HG02763 (cell line): ENCODE measurements around the gene RAB3D.
"Not testable (repeated sequence)": the region's sequence is repeated elsewhere in the genome, so short reads cannot be mapped to it uniquely, and the experiment has no call there.

Source experiments
- ATAC-seq: cut with Tn5 transposase; IDR thresholded peaks from one replicate; pipeline ENCODE4 v1.9.1; 2021; ENCODE audit warnings: mild to moderate bottlenecking, moderate library complexity; ENCODE audit not compliant: unreplicated experiment

RAB3D gene, protein sequence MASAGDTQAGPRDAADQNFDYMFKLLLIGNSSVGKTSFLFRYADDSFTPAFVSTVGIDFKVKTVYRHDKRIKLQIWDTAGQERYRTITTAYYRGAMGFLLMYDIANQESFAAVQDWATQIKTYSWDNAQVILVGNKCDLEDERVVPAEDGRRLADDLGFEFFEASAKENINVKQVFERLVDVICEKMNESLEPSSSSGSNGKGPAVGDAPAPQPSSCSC

DNA sequence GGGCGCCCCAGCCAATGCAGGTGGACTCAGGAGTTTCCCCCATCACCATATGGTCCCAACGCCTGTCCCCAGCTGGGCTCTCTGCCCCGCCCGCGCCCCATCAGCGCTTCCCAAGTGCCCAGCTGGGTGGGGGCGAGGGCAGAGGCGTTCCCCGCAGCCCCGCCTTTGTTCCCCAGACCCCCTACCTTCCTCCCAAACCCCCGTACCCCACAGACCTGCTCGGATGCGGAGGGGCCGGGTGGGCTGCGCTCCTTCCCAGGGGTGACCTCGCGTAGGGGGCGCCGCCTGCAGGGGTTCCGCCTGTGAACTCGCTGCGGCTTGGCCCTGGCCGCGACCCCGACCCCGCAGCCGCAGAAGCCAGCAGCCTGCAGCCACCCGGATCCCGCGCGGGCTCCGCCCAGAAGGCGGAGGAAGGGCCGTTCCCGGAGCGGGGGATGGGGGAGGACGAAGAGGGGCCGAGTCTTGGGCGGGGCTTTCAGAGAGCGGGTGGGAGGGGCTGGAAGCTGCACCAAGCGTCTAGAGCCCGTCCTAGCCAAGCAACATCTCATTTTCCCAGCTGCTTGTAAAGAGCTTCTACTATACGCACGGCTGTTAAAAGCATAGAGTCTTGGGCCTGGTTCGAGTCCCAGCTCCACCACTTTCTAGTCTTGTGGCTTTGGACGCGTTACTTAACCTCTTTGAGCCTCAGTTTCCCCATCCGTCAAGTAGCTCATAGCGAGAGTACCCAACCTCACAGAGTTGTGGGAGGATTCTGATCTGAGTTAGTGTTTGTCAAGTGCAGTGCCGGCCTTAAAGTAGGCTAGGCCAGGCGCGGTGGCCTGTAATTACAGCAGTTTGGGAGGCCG lies at the start of gene RAB3D:
Gene RAB3D, minus strand, starts transcription at position 404 of the 845 bp plus-strand sequence. CDS start 2,258 bp downstream, outside the sequence.
- ATAC-seq = peak; percentile 81

DNA sequence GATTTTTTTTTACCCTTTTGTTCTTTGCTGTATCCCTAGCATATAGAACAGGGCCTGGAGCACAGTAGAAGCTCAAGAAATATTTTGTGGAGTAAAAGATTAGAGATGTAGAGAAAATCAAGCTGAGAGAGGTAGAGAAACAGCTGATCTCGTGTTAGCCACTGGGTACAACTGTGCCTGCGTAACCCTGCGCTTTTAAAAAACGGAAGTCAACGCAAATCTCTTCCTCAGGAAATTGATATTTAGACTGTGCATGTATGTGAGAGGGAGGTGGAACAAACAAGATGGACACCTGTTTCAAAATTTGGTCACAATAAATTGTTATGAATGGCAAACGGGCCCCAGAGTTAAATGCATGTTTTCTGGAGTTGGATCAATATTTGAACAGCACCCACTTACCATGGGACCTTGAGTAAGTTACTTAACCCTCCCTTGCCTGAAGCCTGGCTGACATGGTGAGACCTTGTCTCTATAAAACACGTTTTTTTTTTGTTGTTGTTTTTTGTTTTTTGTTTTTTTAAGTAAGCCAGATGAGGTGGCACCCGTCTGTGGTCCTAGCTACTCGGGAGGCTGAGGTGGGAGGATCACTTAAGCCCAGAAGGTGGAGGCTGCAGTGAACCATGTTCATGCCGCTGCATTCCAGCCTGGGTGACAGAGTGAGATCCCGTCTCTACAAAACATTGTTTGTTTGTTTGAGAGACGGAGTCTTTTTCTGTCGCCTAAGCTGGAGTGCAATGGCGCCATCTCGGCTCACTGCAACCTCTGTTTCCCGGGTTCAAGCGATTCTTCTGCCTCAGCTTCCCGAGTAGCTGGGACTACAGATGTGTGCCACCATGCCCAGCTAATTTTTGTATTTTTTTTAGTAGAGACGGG lies 47.9 kb upstream of the RAB3D start:
- ATAC-seq = no peak

DNA sequence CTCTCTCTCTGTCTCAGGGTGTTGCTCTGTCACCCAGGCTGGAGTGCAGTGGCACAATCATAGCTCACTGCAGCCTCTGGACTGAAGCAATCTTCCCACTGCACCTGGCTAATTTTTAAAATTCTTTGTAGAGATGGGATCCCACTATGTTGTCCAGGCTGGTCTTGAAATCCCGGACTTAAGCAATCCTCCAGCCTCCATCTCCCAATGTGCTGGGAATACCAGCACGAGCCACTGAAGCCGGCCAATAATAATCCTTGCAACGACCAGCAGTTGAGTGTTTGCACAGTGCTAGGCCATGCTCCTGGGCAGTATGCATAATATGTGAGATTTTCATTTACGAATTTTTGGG lies 45.3 kb upstream of the RAB3D start:
- no peak for ATAC-seq

DNA sequence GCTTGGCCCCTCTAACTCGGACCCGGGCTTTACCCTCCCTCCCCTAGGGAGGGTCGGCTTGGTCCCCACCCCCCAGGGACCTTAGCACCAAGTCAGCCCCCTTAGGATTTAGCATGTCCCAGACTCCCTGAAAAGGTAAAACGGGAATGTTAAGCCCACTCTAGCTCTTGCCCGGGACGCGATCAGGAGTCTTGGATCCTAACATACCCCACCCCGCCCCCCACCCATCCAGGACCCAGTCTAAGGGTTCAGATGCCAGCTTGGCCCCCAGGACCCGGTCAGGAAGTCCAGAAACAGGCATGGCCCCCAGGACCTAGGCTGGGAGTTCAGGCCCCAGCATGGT lies 44.2 kb upstream of the RAB3D start:
- ATAC-seq = no peak

DNA sequence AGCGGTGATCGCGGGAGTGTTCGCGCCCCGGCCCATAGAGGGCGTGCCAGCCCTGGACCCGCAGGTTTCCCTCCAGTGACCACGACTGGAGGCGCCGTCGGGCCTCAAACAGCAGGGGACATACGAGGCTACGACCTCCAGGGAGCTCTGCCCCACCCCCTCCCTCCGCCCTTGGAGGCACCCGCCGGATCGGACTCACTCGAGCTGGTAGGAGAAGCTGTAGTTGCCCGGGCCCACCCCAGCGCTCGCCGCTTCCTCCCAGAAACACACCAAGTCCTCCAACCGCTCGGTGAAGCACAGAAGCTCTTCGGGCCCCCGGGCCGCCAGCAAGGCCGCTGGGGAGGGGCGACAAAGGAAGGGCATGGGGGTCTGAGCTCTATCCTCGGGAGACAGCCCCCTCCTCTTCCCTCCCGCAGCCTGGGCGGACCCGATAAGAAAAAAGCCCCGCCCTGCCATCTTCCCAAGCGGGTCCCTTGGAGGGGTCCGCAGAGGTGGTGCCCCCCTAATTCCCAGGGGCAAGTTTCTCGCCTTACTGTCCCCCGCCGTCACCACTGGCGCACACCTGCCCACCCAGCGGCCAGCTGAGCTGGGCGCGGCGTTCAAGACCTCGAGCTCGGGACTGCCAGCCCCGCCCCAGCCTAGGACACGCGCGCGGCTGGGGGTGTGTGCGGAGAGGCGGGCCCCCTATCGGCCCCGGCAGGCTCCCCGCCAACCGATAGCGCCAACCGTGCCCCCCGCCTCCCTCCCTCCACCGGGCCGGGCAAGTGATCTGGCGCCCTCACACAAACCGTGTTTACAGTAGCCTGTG lies 43.6 kb upstream of the RAB3D start:
- ATAC-seq = no peak

DNA sequence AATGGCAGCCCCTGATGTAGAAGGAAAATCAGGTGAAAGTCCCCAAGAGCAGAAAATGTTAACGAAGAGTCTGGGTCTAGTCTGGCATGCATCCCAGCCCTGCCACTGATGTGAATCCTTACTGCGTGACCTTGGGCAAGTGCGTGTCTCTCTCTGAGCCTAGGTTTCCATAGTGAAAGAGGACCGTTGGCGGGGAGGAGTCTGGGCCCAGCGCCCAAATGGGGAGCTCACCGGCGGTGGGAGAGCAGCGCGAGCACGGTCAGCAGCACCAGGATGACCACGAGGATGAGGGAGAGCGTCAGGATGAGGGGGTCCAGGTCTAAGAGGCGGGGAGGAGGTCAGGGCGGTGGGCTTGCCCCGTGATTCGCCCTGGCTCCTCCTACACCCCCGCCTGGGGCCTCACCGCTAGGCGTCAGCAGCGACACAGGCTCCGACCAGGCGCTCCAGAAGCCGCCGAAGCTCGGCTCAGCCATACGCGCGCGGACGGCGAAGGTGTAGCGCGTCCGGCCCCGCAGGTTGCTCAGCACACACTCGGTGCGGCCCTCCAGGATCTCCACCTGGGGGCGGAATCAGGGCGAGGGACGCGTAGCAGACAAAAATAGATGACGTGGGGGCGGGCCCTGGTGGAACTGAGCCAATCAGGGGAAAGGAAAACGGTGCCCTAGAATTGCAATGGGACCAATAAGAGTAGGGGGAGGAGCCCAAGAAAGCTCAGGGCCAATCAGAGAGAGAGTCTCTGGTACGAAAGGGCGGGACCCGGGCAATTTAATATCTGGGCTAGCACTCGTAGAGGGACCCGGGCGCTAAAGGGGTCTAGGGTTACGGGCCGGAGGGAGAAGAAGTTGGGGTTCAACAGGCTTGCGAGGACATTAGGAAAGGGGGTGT lies 41.4 kb upstream of the RAB3D start:
- peak; percentile 79 for ATAC-seq

DNA sequence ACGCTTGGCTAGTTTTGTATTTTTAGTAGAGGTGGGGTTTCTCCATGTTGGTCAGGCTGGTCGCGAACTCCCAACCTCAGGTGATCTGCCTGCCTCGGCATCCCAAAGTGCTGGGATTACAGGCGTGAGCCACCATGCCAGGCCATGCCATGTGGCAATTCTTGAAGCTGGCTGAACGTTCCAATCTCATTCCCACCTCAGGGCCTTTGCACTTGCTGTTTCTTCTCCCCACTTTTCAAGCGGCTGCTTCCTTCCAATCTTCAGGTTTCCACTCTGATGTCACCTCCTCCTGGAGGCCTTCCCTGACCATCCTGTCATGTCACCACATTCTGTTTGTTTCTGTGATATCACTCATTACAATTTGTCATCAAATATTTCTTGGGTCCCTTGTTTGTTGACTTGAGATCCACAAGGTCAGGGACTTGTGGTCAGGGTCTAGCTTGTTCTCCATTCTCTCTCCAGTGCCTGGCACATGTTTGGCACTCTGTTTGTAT lies 40.4 kb upstream of the RAB3D start:
- ATAC-seq = no peak

DNA sequence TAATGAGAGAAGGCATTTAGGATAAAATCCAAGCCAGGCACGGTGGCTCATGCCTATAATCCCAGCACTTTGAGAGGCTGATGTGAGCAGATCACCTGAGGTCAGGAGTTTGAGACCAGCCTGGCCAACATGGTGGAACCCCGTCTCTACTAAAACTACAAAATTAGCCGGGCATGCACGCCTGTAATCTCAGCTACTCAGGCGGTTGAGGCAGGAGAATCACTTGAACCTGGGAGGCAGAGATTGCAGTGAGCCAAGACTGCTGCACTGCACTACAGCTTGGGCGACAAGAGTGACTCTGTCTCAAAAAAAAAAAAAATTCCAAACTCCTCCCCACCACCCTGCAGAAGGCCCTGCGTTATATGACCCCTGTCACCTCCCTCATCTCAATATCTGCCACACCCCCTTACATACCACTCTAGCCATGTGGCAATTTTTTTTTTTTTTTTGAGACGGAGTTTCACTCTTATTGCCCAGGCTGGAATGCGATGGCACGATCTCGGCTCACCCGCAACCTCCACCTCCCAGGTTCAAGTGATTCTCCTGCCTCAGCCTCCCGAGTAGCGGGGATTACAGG lies 39.9 kb upstream of the RAB3D start:
- ATAC-seq = not testable (repeated sequence)

DNA sequence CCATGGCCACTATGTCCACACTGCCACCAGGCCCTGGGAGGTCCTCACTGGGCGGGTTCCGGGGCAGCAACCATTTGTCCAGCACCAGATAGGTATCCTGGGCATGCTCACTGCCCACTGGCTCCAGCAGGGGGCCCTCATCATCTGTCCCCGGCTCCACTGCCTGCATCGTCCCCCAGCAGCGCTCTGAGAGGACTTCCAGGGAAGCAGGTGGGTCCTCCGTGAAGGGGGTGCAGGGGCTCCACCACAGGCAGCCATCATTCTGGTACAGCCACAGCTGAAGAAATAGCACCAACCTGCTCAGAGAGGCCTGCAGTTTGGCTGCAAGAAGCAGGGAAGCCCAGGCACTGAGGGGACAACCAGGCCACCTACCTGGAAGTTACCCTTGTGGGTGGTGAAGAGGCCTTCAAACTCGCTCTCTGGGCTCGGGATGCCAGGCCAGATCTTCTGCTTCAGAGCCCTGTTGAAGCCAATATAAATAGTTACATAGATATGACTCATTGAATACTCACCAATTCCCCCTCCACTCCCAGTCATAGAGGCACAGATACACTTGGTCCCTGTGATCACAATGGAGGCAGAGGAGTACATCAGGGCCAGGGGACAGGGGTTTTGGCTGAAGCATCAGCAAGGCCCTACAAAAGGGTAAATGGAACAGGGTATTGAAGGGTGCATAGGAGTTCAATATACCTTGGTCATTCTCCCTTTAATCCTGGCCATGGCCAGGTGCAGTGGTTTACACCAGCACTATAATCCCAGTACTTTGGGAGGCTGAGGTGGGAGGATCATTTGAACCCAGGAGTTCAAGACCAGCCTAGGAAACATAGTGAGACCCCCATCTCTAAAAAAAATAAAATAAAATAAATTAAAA lies 39.1 kb upstream of the RAB3D start:
- ATAC-seq = no peak

DNA sequence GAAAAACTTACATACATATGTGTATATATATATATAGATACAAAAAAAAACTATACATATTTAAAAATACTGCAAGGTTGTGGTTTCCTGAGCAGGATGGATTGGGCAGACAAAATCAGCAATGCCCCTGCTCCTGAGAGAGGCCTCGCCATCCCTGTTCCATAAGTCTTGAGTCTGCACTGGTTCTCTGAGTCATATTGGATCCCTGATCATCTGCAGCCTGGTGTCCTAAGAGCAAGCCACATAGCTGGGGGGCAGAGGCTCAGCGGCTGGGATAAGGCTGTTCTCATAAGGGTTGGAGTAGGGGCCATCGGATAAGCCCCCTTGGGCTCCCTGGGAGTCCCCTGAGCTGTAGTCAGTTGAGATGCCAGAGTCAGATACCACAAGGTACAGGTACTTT lies 38.3 kb upstream of the RAB3D start:
- no peak for ATAC-seq

DNA sequence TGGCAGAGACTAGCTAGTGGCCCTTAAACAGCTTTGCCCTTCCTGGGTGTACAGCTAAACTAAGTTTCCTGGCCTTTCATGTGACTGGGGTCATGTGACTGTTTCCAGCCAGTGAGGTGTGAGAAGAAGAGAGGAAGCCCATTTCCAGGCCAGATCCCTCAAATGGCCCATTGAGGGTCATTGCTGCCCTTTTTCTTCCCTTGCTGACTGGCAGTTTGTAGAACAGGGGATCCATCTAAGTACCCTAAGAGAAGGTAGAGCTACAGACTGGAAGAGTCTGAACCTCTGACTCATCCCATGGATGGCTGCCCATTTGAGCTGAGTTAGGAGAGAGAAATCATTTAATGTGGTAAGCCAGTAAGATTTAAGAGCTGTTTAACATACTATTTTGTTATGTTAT lies 37.8 kb upstream of the RAB3D start:
- ATAC-seq = no peak

DNA sequence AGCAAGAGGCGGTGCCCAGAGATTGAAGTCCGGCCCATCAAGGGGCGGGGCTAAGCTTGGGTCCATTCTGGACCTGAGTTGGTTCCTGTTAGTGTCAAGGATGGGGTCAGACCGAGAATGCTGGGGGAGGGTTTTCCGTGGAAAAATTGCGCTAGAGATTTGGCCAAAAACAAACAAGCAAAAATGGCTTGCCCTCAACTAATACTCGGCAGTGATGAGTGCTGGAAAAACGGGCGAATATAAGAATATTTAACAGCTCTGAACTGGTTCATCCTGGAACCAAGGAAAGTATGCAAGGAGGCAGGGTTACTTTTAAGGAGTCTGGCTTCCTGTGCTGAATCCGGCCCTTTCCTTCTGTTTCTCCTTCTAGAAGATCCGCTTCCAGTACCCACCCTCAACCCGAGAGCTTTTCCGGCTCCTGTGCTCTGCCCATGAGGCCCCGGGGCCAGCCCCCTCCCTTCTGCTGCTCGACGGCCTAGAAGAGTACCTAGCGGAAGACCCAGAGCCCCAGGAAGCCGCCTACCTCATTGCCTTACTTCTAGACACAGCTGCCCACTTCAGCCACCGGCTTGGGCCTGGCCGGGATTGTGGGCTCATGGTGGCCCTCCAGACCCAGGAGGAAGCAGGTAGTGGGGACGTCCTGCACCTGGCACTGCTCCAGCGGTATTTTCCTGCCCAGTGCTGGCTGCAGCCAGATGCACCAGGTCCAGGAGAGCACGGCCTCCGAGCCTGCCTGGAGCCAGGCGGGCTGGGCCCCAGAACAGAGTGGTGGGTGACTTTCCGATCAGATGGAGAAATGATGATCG lies 35.9 kb upstream of the RAB3D start:
- no peak for ATAC-seq

DNA sequence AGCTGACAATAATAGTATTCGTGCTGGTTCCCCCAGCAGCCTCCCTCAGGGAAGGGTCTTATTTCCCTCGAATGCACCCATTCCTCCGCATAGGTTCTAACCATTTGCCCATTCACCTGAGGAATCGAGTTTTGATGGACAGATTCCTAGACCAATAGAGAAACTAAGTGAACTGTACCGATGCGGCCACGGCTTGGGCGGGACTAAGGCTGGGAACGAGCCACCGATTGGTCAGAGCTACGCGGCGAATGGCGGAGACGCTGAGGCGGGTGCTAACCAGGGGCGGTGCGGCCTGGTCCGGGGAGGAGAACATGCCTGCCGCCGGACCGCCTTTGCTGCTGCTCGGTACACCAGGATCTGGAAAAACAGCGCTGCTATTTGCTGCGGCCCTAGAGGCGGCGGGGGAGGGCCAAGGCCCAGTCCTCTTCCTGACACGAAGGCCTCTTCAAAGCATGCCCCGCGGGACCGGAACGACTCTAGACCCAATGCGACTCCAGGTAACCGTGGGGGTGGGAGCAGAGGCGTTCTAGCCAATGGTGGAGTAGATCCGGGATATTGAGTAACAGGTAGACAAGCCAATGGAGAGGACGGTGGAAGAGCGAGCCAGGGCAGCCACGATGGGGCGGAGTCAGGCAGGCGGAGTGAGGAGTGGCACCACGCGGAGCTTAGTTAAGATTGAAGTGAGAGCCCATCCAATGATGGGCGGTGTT lies 35.1 kb upstream of the RAB3D start, which contains the start of gene SWSAP1:
Gene SWSAP1, plus strand, starts transcription at position 234 of the 710 bp plus-strand sequence. Its CDS starts 15 bp downstream, at position 249.
- peak; percentile 89 for ATAC-seq

DNA sequence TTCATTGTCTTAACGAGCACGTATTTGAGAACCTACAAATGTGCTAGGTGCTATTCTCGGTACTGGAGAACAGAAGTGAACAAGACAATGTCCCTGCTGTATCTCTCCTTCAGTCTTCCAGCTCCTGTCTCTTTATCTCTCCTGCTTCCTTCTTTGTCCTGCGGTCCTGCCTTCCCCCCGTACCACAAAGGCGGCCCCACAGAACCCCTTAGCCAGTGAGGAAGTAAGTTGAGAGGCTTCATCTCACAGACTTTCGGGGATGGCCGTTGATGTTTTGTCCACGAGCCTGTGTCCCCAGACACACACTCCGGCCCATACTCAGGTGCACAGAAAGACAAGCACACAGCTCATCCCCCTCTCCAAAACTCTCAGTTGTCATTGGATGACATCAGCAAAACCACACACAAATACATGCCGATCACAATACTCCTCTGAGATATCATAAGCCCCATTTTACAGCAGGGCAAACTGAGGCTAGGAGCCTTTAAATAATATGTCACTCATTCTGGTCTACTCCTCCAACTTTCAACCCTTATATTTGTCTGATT lies 34.5 kb upstream of the RAB3D start:
- ATAC-seq = no peak

DNA sequence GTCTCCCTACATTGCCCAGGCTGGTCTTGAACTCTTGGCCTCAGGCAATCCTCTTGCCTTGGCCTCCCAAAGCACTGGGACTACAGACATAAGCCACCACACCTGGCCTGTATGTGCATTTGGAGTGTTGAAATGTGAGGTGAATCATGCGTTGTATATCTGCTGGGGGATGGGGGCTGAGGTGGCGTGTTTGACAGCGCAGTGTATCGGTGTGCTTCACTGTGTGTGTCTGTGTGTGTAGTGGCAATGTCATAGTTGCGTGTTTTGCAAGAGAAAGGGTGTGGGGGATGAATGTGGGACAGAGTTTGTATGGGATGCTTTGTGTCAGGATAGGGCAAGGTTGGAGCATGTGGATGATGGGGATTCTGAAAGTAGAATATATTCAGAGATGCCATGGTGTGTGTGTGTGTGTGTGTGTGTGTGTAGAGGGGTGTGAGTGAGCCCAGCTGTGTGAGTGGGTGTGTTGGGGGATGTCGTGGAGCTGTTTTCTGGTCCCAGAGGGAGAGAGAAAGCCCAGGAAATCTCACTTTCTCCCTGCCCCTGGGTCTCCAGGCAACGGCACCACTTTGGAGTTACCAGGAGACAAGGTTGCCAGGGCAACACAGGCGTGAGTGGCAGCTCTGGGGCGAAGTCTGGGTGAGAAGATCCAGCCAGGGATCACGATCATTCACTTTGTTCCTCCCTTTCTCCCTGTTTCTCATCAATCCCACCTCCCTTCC lies 33.9 kb upstream of the RAB3D start:
- ATAC-seq = no peak

DNA sequence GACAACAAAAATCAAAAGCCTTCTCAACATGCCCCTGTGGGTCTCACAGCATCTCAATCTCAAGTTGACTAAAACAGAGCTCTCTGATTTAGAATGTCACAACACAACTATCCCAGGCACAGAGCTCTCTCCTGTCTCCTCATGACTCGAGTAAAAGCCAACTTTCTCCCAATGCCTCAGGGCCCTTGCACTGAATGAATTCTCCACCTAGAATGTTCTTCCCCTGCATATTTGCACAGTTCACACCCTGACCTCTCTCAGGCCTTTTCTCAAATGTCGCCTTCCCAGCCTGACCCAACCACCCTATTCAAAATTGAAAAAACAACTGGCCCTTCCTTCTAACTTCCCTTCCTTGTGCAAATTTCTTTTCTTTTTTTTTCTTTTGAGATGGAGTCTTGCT lies 31.3 kb upstream of the RAB3D start:
- ATAC-seq = no peak
